Left colon (tissue), 2 donors: Measurements from ENCODE around the gene ZW10. TPM values are rescaled to one million over a fixed set of nuclear protein-coding genes. Genes with fewer than 3 reads are reported as not detected.

ENCODE experiments used
- total RNA-seq, 2 donors: library from RNA; stranded (reverse); fragmentation: NEBNext Ultra II Directional; extraction: Animal tissue kit (Norgen Biotek cat#: 25700); gene quantifications; one replicate each; pipeline ENCODE4 v1.2.1, GENCODE V29; 2021
- donor health status: DM: no; HTN: no; CAD: no.
- donor health status: DM: yes; HTN: yes; CAD: no.

The ZW10 gene
- total RNA-seq, 2 donors from 2014 or later: 9.1 to 11.8 TPM

Other genes with a start within 250 kb of the ZW10 start
- under 1 TPM; 0.47 to 0.73 TPM for gene TMPRSS5, start 67.4 kb downstream of the ZW10 start, total RNA-seq
- not detected for gene CLDN25, start 6.1 kb upstream of the ZW10 start, total RNA-seq
- 10 to 100 TPM; 20.0 to 21.8 TPM for gene USP28, start 101.9 kb upstream of the ZW10 start, total RNA-seq
- not detected for gene HTR3B, start 131.1 kb upstream of the ZW10 start, total RNA-seq
- gene HTR3A, start 201.4 kb upstream of the ZW10 start, total RNA-seq: under 1 TPM in 1 of 2 donors, not detected in 1; 0.67 TPM